Stimulated activated CD8-positive, alpha-beta memory T cell treated with anti-CD3 and anti-CD28 coated beads, Interleukin-12 subunit alpha, Interleukin-12 subunit beta, amount 100 ng/mL, for 4 hours (primary cell): ENCODE measurements around the gene ANKRD9.

ENCODE experiments used
- DNase-seq: peaks from one replicate; pipeline ENCODE4 v3.0.0-alpha.2; 2020; ENCODE audit warnings: low read depth

The ANKRD9 gene

GRCh38 chr14:102474934-102475333, 34.6 kb downstream of the ANKRD9 start:
- DNase-seq = no peak

GRCh38 chr14:102473559-102473958, 36.0 kb downstream of the ANKRD9 start:
- no peak for DNase-seq

- no peak for DNase-seq
These were observed 36.8 kb downstream of the ANKRD9 start for GRCh38 chr14:102472791-102473150.

- DNase-seq = no peak
These were observed 37.4 kb downstream of the ANKRD9 start for GRCh38 chr14:102471921-102472790.

- no peak for DNase-seq
These were observed 40.3 kb downstream of the ANKRD9 start for GRCh38 chr14:102469261-102469660.

- no peak for DNase-seq
These were observed 44.7 kb downstream of the ANKRD9 start for GRCh38 chr14:102464846-102465341.

GRCh38 chr14:102464006-102464405, 45.6 kb downstream of the ANKRD9 start:
- DNase-seq = no peak

- no peak for DNase-seq
These were observed 47.2 kb downstream of the ANKRD9 start for GRCh38 chr14:102462391-102462790.

- no peak for DNase-seq
These were observed 47.9 kb downstream of the ANKRD9 start for GRCh38 chr14:102461490-102462338.

GRCh38 chr14:102457509-102457908, 52.1 kb downstream of the ANKRD9 start:
- DNase-seq = no peak

GRCh38 chr14:102454711-102455110, 54.9 kb downstream of the ANKRD9 start:
- no peak for DNase-seq

GRCh38 chr14:102452302-102452701, 57.3 kb downstream of the ANKRD9 start:
- DNase-seq = no peak
